Upper lobe of left lung (tissue), 6 donors: ENCODE data around the gene EVA1B. TPM values are rescaled to one million over a fixed set of nuclear protein-coding genes. Genes with fewer than 3 reads are reported as not detected.

Source experiments
- ATAC-seq, 2 donors: fragments of 200-7000 bp; cut with Tn5 transposase; one replicate each; pipeline ENCODE4 v1.9.1; 2022; ENCODE audit warnings: mild to moderate bottlenecking in 2 of 2, moderate library complexity in 2 of 2; ENCODE audit not compliant: low FRiP score in 2 of 2
- DNase-seq, 2 donors: peaks; one replicate each; pipeline ENCODE4 v3.0.0-alpha.2; 2019 to 2020
- H3K27ac ChIP-seq, 4 donors: fragments of 200-600 bp; sonication (generic); one replicate each; pipeline ENCODE4 v1.5.1; 2016 to 2019
- H3K27me3 ChIP-seq, 4 donors: fragments of 200-600 bp; sonication (generic); one replicate each; pipeline ENCODE4 v1.5.1; 2017 to 2019
- H3K36me3 ChIP-seq, 4 donors: fragments of 200-600 bp; sonication (generic); one replicate each; pipeline ENCODE4 v1.5.1; 2016 to 2019
- H3K4me1 ChIP-seq, 4 donors: fragments of 200-600 bp; sonication (generic); one replicate each; pipeline ENCODE4 v1.5.1; 2018 to 2019
- H3K4me3 ChIP-seq, 4 donors: fragments of 200-600 bp; sonication (generic); one replicate each; pipeline ENCODE4 v1.5.1; 2017 to 2019; ENCODE audit warnings: mild to moderate bottlenecking in 2 of 4, moderate library complexity in 1 of 4
- H3K9me3 ChIP-seq, 4 donors: fragments of 200-600 bp; sonication (generic); one replicate each; pipeline ENCODE4 v1.5.1; 2018 to 2019
- CTCF ChIP-seq, 6 experiments: fragments of 450-650 bp in 4 of 6; fragments of 200-600 bp in 2 of 6; sonication (generic) in 2 of 6; IDR thresholded peaks; one replicate each; pipeline ENCODE4 v1.5.1; 2016 to 2019; ENCODE audit warnings: antibody characterized with exemption in 6 of 6
- EP300 ChIP-seq, 4 donors: sonication (generic); formaldehyde crosslinking; IDR thresholded peaks; one replicate each; pipeline ENCODE4 v1.5.1; 2017; ENCODE audit warnings: antibody characterized with exemption in 4 of 4, control low read depth in 2 of 4
- POLR2A ChIP-seq, 4 donors: fragments of 450-650 bp; IDR thresholded peaks; one replicate each; pipeline ENCODE4 v1.5.1; 2016 to 2017; ENCODE audit warnings: antibody characterized with exemption in 4 of 4, mild to moderate bottlenecking in 2 of 4
- POLR2AphosphoS5 ChIP-seq, 2 donors: sonication (generic); formaldehyde crosslinking; IDR thresholded peaks; one replicate each; pipeline ENCODE4 v1.5.1; 2017; ENCODE audit warnings: antibody characterized with exemption in 2 of 2
- WGBS, 2 donors: methylation state at CpG; one replicate each; pipeline ENCODE4 v1.1.5; 2017 to 2018; 5-methylcytosine and 5-hydroxymethylcytosine counted together
- total RNA-seq, 6 donors: library from RNA; depleted of rRNA in 4 of 6; stranded (reverse); fragments of >200 nt in 4 of 6; gene quantifications; one replicate each; pipeline versions ENCODE4 v1.1.0 to v1.2.1, GENCODE V29; 2016 to 2021
- donor health status: DM: no; HTN: no; CAD: no; lungs with moderate emphysema.
- donor health status: DM: no; HTN: yes; CAD: no; lungs with severe emphysema.

Gene EVA1B
- total RNA-seq, 6 donors from 2014 or later, result 24.3 to 97.9 (median 36.6) TPM

GRCh38 chr1:36339615-36340014, 16.2 kb upstream of the EVA1B start:
- TF ChIP-seq CTCF (IDR thresholded peaks at IDR 0.05) (no peak), EP300 (IDR thresholded peaks at IDR 0.05) (no peak), POLR2AphosphoS5 (IDR thresholded peaks at IDR 0.05) (no peak), POLR2A (IDR thresholded peaks at IDR 0.05) (no peak)
- no peaks in the 10 kb centered on the region for H3K27me3 ChIP-seq
- DNase-seq (no peak), ATAC-seq (no peak)
- H3K4me1 ChIP-seq, result peaks cover 19 to 43% (median 25%) of the 10 kb centered on the region in 4 donors
- no peak overlapping the region for H3K4me3 ChIP-seq
- H3K9me3 ChIP-seq, result no peaks in the 10 kb centered on the region
- peaks cover 0 to 49% (median 39%) of the 10 kb centered on the region in 4 donors for H3K36me3 ChIP-seq
- peak overlapping the region in 2 of 4 donors; percentile 48 to 52 for H3K27ac ChIP-seq
- WGBS, 2 donors, result 82 to 86% methylated on average over 3 to 9 of the region's 9 CpGs

- WGBS, 2 donors, result 57 to 71% methylated on average over 5 to 7 of the region's 7 CpGs
- TF ChIP-seq EP300 (IDR thresholded peaks at IDR 0.05) (no peak), CTCF (IDR thresholded peaks at IDR 0.05) (no peak), POLR2AphosphoS5 (IDR thresholded peaks at IDR 0.05) (no peak), POLR2A (IDR thresholded peaks at IDR 0.05) (no peak)
- no peaks in the 10 kb centered on the region for H3K9me3 ChIP-seq
- no peaks in the 10 kb centered on the region for H3K27me3 ChIP-seq
- H3K4me1 ChIP-seq, result peaks cover 19 to 43% (median 25%) of the 10 kb centered on the region in 4 donors
- DNase-seq (no peak), ATAC-seq (no peak)
- peak overlapping the region in 2 of 4 donors; percentile 15 to 52 for H3K27ac ChIP-seq
- H3K36me3 ChIP-seq, result peaks cover 0 to 46% (median 35%) of the 10 kb centered on the region in 4 donors
- H3K4me3 ChIP-seq, result no peak overlapping the region
These were observed 15.8 kb upstream of the EVA1B start for GRCh38 chr1:36339215-36339614.

GRCh38 chr1:36337830-36338229, 14.4 kb upstream of the EVA1B start:
- TF ChIP-seq CTCF (IDR thresholded peaks at IDR 0.05), result no peak
- no peak for TF ChIP-seq POLR2AphosphoS5 (IDR thresholded peaks at IDR 0.05)
- TF ChIP-seq EP300 (IDR thresholded peaks at IDR 0.05), result no peak
- H3K27ac ChIP-seq, result peak overlapping the region; percentile 8 to 52 (median 30)
- no peak for ATAC-seq
- H3K27me3 ChIP-seq, result no peaks in the 10 kb centered on the region
- H3K4me3 ChIP-seq, result no peak overlapping the region
- no peak for DNase-seq
- H3K4me1 ChIP-seq, result peaks cover 14 to 34% (median 20%) of the 10 kb centered on the region in 4 donors
- 69 to 83% methylated on average over 6 of the region's 6 CpGs for WGBS, 2 donors
- peaks cover 0 to 34% (median 23%) of the 10 kb centered on the region in 4 donors for H3K36me3 ChIP-seq
- no peaks in the 10 kb centered on the region for H3K9me3 ChIP-seq

- Histone ChIP-seq H3K9me3 (no peaks in the 10 kb centered on the region), H3K4me1 (peaks cover 12 to 19% (median 14%) of the 10 kb centered on the region in 4 donors), H3K27ac (no peak overlapping the region), H3K4me3 (no peak overlapping the region), H3K27me3 (no peaks in the 10 kb centered on the region), H3K36me3 (no peaks in the 10 kb centered on the region)
- TF ChIP-seq POLR2AphosphoS5 (IDR thresholded peaks at IDR 0.05), result no peak
- TF ChIP-seq EP300 (IDR thresholded peaks at IDR 0.05), result no peak
- TF ChIP-seq CTCF (IDR thresholded peaks at IDR 0.05), result no peak
- TF ChIP-seq POLR2A (IDR thresholded peaks at IDR 0.05), result no peak
- 91 to 96% methylated on average over 15 of the region's 15 CpGs for WGBS, 2 donors
- no peak for DNase-seq
- ATAC-seq, result no peak
These were observed 7.5 kb upstream of the EVA1B start for GRCh38 chr1:36330940-36331339.

GRCh38 chr1:36329817-36330216, 6.4 kb upstream of the EVA1B start:
- TF ChIP-seq POLR2A (IDR thresholded peaks at IDR 0.05), result no peak
- TF ChIP-seq EP300 (IDR thresholded peaks at IDR 0.05), result no peak
- no peak for TF ChIP-seq POLR2AphosphoS5 (IDR thresholded peaks at IDR 0.05)
- TF ChIP-seq CTCF (IDR thresholded peaks at IDR 0.05), result no peak
- no peak for ATAC-seq
- DNase-seq, result no peak
- Histone ChIP-seq H3K9me3 (no peaks in the 10 kb centered on the region), H3K4me3 (no peak overlapping the region), H3K4me1 (peaks cover 12 to 19% (median 14%) of the 10 kb centered on the region in 4 donors), H3K36me3 (no peaks in the 10 kb centered on the region), H3K27me3 (no peaks in the 10 kb centered on the region), H3K27ac (peak overlapping the region in 3 of 4 donors; percentile 16 to 58 (median 26))
- WGBS, 2 donors, result 87 to 90% methylated on average over 8 to 9 of the region's 9 CpGs
